Natural killer cell (primary cell): Measurements from ENCODE around the gene ERI3. TPM values are rescaled to one million over a fixed set of nuclear protein-coding genes. Genes with fewer than 3 reads are reported as not detected.

Source experiments
- ATAC-seq, 3 donors: fragments of 150-1000 bp in 2 of 3; fragments of 200-7000 bp in 1 of 3; cut with Tn5 transposase; 1 replicate in 1 of 3; 2 replicates in 2 of 3; pipeline ENCODE4 v1.10.0; 2021; ENCODE audit warnings: mild to moderate bottlenecking in 2 of 3, moderate library complexity in 2 of 3
- DNase-seq, 2 donors: peaks; one replicate each; pipeline versions ENCODE4 v3.0.0 to v3.0.0-alpha.2; 2013 to 2021; ENCODE audit warnings: mixed read lengths in 1 of 2
- H3K27ac ChIP-seq: one replicate; pipeline ENCODE4 v1.5.1; 2013; ENCODE audit warnings: mild to moderate bottlenecking, low read length
- H3K27me3 ChIP-seq: one replicate; pipeline ENCODE4 v1.6.1; 2013; ENCODE audit warnings: low read length; ENCODE audit not compliant: control insufficient read depth, insufficient read depth
- H3K36me3 ChIP-seq: one replicate; pipeline ENCODE4 v1.6.1; 2013; ENCODE audit warnings: low read length; ENCODE audit not compliant: control insufficient read depth, insufficient read depth
- H3K4me1 ChIP-seq: one replicate; pipeline ENCODE4 v1.6.1; 2013; ENCODE audit warnings: low read length; ENCODE audit not compliant: control insufficient read depth, insufficient read depth
- H3K4me3 ChIP-seq: one replicate; pipeline ENCODE4 v1.5.1; 2013; ENCODE audit warnings: low read length
- H3K9me3 ChIP-seq: one replicate; pipeline ENCODE4 v1.6.1; 2013; ENCODE audit warnings: low read length; ENCODE audit not compliant: control insufficient read depth, insufficient read depth
- H3K27ac Mint-ChIP-seq, 2 donors: one replicate each; pipeline ENCODE4 v1.8.0; 2022; ENCODE audit warnings: mild to moderate bottlenecking in 2 of 2, mixed read lengths in 2 of 2, moderate library complexity in 1 of 2
- H3K27me3 Mint-ChIP-seq, 2 donors: one replicate each; pipeline ENCODE4 v1.8.0; 2022; ENCODE audit warnings: low read depth in 2 of 2, mixed read lengths in 2 of 2
- H3K36me3 Mint-ChIP-seq: one replicate; pipeline ENCODE4 v1.8.0; 2022; ENCODE audit warnings: mixed read lengths
- H3K4me1 Mint-ChIP-seq, 2 donors: one replicate each; pipeline ENCODE4 v1.8.0; 2022; ENCODE audit warnings: mixed read lengths in 2 of 2
- H3K4me3 Mint-ChIP-seq: one replicate; pipeline ENCODE4 v1.8.0; 2022; ENCODE audit warnings: mild to moderate bottlenecking, moderate library complexity, mixed read lengths
- H3K9me3 Mint-ChIP-seq, 2 donors: one replicate each; pipeline ENCODE4 v1.8.0; 2022; ENCODE audit warnings: mixed read lengths in 2 of 2
- WGBS: methylation state at CpG from one replicate; pipeline ENCODE4 v1.1.7; 2013; ENCODE audit warnings: missing lambda C conversion rate; ENCODE audit not compliant: insufficient coverage; 5-methylcytosine and 5-hydroxymethylcytosine counted together
- intact Hi-C: fragments of 100-400 bp; cut with micrococcal nuclease; formaldehyde crosslinking; loops from one replicate; pipeline ENCODE4 v1.14.2; 2022
- total RNA-seq, 4 donors: library from RNA; stranded (reverse); fragments of 120-200 nt in 1 of 4; gene quantifications; one replicate each; pipeline versions ENCODE4 v1.2.3 to v1.2.4, GENCODE V29; 2013 to 2022
- TF ChIP-seq, protein P1 (sequence below): fragments of 200-600 bp; IDR thresholded peaks from one replicate; pipeline ENCODE4 v1.8.0; 2022; ENCODE audit warnings: antibody characterized with exemption

ERI3 gene
- total RNA-seq, 3 donors from 2014 or later (not counting 1 experiment from before 2014, with no cell fraction given), result 28.3 to 35.3 (median 30.4) TPM

- WGBS, result 100% methylated on average over 1 of the region's 2 CpGs
- no peaks in the 10 kb centered on the region for H3K36me3 ChIP-seq
- Mint-ChIP-seq H3K27ac (no peak overlapping the region), H3K9me3 (no peaks in the 10 kb centered on the region), H3K36me3 (no peaks in the 10 kb centered on the region), H3K4me3 (no peak overlapping the region), H3K27me3 (no peaks in the 10 kb centered on the region), H3K4me1 (peaks cover 22 to 24% of the 10 kb centered on the region in 2 donors)
- DNase-seq (no peak), ATAC-seq (no peak)
- intact Hi-C loops, result no loop called here
- no peak overlapping the region for H3K27ac ChIP-seq
- TF ChIP-seq, protein P1, sequence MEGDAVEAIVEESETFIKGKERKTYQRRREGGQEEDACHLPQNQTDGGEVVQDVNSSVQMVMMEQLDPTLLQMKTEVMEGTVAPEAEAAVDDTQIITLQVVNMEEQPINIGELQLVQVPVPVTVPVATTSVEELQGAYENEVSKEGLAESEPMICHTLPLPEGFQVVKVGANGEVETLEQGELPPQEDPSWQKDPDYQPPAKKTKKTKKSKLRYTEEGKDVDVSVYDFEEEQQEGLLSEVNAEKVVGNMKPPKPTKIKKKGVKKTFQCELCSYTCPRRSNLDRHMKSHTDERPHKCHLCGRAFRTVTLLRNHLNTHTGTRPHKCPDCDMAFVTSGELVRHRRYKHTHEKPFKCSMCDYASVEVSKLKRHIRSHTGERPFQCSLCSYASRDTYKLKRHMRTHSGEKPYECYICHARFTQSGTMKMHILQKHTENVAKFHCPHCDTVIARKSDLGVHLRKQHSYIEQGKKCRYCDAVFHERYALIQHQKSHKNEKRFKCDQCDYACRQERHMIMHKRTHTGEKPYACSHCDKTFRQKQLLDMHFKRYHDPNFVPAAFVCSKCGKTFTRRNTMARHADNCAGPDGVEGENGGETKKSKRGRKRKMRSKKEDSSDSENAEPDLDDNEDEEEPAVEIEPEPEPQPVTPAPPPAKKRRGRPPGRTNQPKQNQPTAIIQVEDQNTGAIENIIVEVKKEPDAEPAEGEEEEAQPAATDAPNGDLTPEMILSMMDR, result no peak
- H3K9me3 ChIP-seq, result no peaks in the 10 kb centered on the region
- no peak overlapping the region for H3K4me3 ChIP-seq
- no peaks in the 10 kb centered on the region for H3K27me3 ChIP-seq
- H3K4me1 ChIP-seq, result no peaks in the 10 kb centered on the region
Measured at GRCh38 chr1:44346184-44346583, 8.9 kb downstream of the ERI3 start.

- H3K27ac Mint-ChIP-seq, result peak overlapping the region in 1 of 2 donors; percentile 36
- TF ChIP-seq, protein P1, result no peak
- no peak for ATAC-seq
Measured at GRCh38 chr1:44345187-44345775, 9.8 kb downstream of the ERI3 start.

DNA sequence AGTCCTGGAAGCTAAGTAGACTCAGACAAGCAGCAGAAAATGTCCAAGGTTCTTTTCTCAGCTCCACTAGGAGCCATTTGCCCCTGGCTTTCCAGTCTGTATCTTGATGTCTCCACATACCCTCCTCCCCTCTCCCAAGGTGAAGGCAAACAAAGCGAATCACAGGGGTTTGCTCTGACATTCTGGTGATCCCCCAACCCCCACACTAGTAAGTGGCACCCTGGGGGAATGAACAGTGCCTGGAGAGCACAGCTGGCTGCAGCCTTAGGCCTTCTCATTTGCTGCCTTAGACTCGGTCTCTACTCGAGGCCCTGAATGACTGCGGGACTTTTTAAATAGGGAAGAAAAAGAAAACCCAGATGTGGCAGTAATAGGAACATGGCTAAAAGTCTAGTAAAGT is 15.3 kb downstream of the ERI3 start:
- no peaks in the 10 kb centered on the region for H3K27me3 Mint-ChIP-seq
- H3K4me3 Mint-ChIP-seq, result no peak overlapping the region
- 97% methylated on average over 4 of the region's 4 CpGs for WGBS
- Histone ChIP-seq H3K9me3 (no peaks in the 10 kb centered on the region), H3K36me3 (peaks cover 19% of the 10 kb centered on the region), H3K27ac (no peak overlapping the region), H3K27me3 (no peaks in the 10 kb centered on the region), H3K4me1 (no peaks in the 10 kb centered on the region), H3K4me3 (no peak overlapping the region)
- H3K4me1 Mint-ChIP-seq, result peaks cover 25 to 41% of the 10 kb centered on the region in 2 donors
- H3K36me3 Mint-ChIP-seq, result peaks cover 13% of the 10 kb centered on the region
- TF ChIP-seq, protein P1, result no peak
- intact Hi-C loops, result no loop called here
- no peak overlapping the region for H3K27ac Mint-ChIP-seq
- DNase-seq (no peak), ATAC-seq (no peak)
- no peaks in the 10 kb centered on the region for H3K9me3 Mint-ChIP-seq

More at GRCh38 chr1:44345187-44345775, 9.8 kb downstream of the ERI3 start:
- Histone ChIP-seq H3K36me3 (no peaks in the 10 kb centered on the region), H3K4me1 (no peaks in the 10 kb centered on the region), H3K4me3 (no peak overlapping the region), H3K27ac (no peak overlapping the region), H3K9me3 (no peaks in the 10 kb centered on the region), H3K27me3 (no peaks in the 10 kb centered on the region)
- Mint-ChIP-seq H3K9me3 (no peaks in the 10 kb centered on the region), H3K27me3 (no peaks in the 10 kb centered on the region), H3K4me1 (peaks cover 26 to 32% of the 10 kb centered on the region in 2 donors), H3K36me3 (no peaks in the 10 kb centered on the region), H3K4me3 (no peak overlapping the region)
- no peak for DNase-seq
- intact Hi-C loops, result no loop called here

- no peak overlapping the region for H3K4me3 Mint-ChIP-seq
- H3K27me3 Mint-ChIP-seq, result no peaks in the 10 kb centered on the region
- no peaks in the 10 kb centered on the region for H3K27me3 ChIP-seq
- H3K36me3 ChIP-seq, result peaks cover 25% of the 10 kb centered on the region
- H3K4me3 ChIP-seq, result no peak overlapping the region
- no peaks in the 10 kb centered on the region for H3K4me1 ChIP-seq
- H3K4me1 Mint-ChIP-seq, result peaks cover 20 to 36% of the 10 kb centered on the region in 2 donors
- H3K9me3 Mint-ChIP-seq, result no peaks in the 10 kb centered on the region
- intact Hi-C loops, result no loop called here
- TF ChIP-seq, protein P1, result no peak
- DNase-seq, result no peak
- no peaks in the 10 kb centered on the region for H3K9me3 ChIP-seq
- H3K27ac ChIP-seq, result no peak overlapping the region
- no peak for ATAC-seq
- H3K36me3 Mint-ChIP-seq, result peaks cover 13% of the 10 kb centered on the region
- 98% methylated on average over 2 of the region's 2 CpGs for WGBS
- H3K27ac Mint-ChIP-seq, result no peak overlapping the region
Measured at GRCh38 chr1:44338136-44338535, 16.9 kb downstream of the ERI3 start.
